ENCODE data around the gene DCLK1. TPM values are rescaled to one million over a fixed set of nuclear protein-coding genes. Genes with fewer than 3 reads are reported as not detected.

DCLK1 gene
- total RNA-seq, 1 donor from 2014 or later = 55.5 TPM

- ATAC-seq = peak; percentile 69
- DNase-seq (ENCODE audit: low spot score) = no peak
- intact Hi-C loops (cut with DNase I) = no loop called here
Observed at GRCh38 chr13:35723821-35724220, 407.4 kb downstream of the DCLK1 start.

GRCh38 chr13:35723053-35723461, 408.1 kb downstream of the DCLK1 start:
- peak; percentile 95 for ATAC-seq
- intact Hi-C loops (cut with DNase I) = no loop called here

GRCh38 chr13:35722458-35723052, 408.6 kb downstream of the DCLK1 start:
- ATAC-seq (peak; percentile 42), DNase-seq (ENCODE audit: low spot score) (no peak)
- intact Hi-C loops (cut with DNase I) = no loop called here

More at GRCh38 chr13:35723053-35723461, 408.1 kb downstream of the DCLK1 start:
- no peak for DNase-seq (ENCODE audit: low spot score)

- ATAC-seq = no peak
- intact Hi-C loops (cut with DNase I) = no loop called here
- peak; percentile 68 for DNase-seq (ENCODE audit: low spot score)
Observed at GRCh38 chr13:35720690-35721554, 410.3 kb downstream of the DCLK1 start.

GRCh38 chr13:35720290-35720689, 410.9 kb downstream of the DCLK1 start:
- DNase-seq (ENCODE audit: low spot score) (no peak), ATAC-seq (no peak)
- intact Hi-C loops (cut with DNase I) = no loop called here

Other genes starting within 250 kb of the DCLK1 start
- gene SOHLH2, start 83.2 kb upstream of the DCLK1 start, total RNA-seq = 0.36 TPM
- 0.89 TPM for gene CCDC169, start 166.4 kb upstream of the DCLK1 start, total RNA-seq
- 90.2 TPM for gene SPART, start 215.0 kb upstream of the DCLK1 start, total RNA-seq